Sigmoid colon (tissue), 4 donors: ENCODE results near the gene PICK1.

Source experiments
- EP300 ChIP-seq, 4 donors: sonication (generic); formaldehyde crosslinking; IDR thresholded peaks; one replicate each; pipeline ENCODE4 v1.6.1; 2017; ENCODE audit warnings: antibody characterized with exemption in 4 of 4
- POLR2A ChIP-seq, 2 donors: fragments of 450-650 bp; IDR thresholded peaks; one replicate each; pipeline ENCODE4 v1.6.1; 2016; ENCODE audit warnings: antibody characterized with exemption in 2 of 2, mild to moderate bottlenecking in 2 of 2, moderate library complexity in 2 of 2
- POLR2AphosphoS5 ChIP-seq, 4 donors: sonication (generic); formaldehyde crosslinking; IDR thresholded peaks; one replicate each; pipeline ENCODE4 v1.6.1; 2017; ENCODE audit warnings: antibody characterized with exemption in 4 of 4
- TF ChIP-seq, protein P1 (sequence below), 4 experiments: fragments of 450-650 bp in 3 of 4; fragments of 200-600 bp in 1 of 4; IDR thresholded peaks; one replicate each; pipeline ENCODE4 v1.5.1; 2016 to 2019; ENCODE audit warnings: antibody characterized with exemption in 4 of 4, mild to moderate bottlenecking in 3 of 4, moderate library complexity in 2 of 4

DNA sequence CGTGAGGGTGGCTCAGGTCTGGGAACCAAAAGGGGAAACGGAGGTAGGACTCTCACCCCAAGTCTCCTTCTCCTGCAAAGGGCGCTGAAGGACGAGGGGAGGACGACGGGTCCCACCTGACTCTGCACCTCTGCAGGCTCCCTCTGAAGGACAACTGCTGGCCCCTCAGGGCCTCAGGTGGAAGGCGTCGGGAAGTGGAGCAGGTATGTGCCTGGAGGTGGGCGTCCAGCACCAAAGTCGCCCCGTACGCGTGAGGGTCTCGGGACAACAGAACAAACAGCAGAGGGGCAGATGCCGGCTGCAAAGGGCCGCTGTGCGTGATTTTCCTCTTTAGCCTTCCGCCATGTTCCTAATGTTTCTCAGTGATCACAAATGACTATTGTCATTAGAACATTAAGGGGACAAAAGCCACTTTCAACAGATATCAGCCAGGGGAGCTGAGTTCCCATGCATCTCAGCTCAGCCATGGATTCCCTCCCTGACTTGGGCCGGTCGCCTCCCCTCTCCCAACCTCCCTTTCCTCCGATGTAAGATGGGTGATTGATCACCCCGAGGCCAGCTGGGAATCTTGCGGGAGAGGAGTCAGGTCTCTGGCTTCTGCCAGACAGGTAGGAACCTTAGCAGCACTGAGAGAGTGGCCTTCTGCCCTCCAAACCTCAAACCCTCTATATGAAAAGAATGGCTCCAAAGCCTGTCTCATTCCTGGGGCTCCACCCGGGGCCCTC, 25.9 kb downstream of the PICK1 start:
- TF ChIP-seq EP300 (IDR thresholded peaks at IDR 0.05) (no peak), POLR2AphosphoS5 (IDR thresholded peaks at IDR 0.05) (no peak), POLR2A (IDR thresholded peaks at IDR 0.05) (no peak)
- TF ChIP-seq, protein P1, sequence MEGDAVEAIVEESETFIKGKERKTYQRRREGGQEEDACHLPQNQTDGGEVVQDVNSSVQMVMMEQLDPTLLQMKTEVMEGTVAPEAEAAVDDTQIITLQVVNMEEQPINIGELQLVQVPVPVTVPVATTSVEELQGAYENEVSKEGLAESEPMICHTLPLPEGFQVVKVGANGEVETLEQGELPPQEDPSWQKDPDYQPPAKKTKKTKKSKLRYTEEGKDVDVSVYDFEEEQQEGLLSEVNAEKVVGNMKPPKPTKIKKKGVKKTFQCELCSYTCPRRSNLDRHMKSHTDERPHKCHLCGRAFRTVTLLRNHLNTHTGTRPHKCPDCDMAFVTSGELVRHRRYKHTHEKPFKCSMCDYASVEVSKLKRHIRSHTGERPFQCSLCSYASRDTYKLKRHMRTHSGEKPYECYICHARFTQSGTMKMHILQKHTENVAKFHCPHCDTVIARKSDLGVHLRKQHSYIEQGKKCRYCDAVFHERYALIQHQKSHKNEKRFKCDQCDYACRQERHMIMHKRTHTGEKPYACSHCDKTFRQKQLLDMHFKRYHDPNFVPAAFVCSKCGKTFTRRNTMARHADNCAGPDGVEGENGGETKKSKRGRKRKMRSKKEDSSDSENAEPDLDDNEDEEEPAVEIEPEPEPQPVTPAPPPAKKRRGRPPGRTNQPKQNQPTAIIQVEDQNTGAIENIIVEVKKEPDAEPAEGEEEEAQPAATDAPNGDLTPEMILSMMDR (IDR thresholded peaks at IDR 0.05) = no peak
